HG03558 (cell line): Measurements from ENCODE around the gene NFIB.
A peak's percentile ranks its signal among the peaks of the same experiment; 100 is the strongest.

Experiments
- ATAC-seq: cut with Tn5 transposase; IDR thresholded peaks from one replicate; pipeline ENCODE4 v1.9.1; 2021; ENCODE audit warnings: moderate number of reproducible peaks; ENCODE audit not compliant: unreplicated experiment; ENCODE audit errors: extremely low read depth

Gene NFIB

DNA sequence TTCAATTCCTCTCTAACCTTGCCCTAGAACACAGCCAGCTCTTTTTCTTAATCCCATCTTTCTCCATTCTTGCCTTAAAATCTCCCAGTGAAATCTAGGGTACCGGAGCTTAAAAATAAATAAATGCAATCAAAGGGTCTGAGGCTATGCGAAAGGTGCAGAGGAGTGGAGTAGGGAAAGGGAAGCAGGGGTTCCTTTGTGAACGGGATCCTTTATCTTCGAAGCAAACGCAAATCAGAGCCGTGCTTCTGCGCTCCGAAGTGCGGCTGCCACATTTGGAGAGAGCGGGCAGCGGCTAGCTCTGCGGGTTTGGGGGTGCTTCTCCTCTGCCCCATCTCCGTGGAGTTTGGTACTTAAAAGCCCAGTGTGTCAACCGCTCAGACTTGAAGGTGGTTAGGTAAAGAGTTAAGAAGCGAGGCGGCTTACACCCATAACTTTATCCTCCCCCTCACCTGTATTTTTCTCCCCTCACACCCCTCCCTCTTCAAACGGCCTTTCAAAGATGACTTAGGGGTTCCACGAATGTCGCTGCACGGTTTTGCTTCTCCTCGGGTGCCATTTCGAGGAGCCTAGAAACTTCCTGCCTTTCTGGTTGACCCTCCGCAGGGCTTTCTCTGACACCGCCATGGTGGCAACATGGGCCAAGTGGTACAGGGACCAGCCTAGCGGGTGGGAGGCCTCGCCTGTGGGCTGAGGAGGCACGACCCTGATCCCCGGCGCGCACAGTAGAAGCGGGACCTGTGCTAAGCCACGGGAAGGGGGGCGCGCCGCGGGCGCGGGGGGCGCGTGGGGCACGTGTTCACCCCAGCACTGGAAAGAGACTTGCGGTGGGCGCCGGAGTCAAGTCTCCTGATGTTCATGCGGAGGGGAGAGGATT is 31.7 kb upstream of the NFIB start:
- ATAC-seq: no peak

DNA sequence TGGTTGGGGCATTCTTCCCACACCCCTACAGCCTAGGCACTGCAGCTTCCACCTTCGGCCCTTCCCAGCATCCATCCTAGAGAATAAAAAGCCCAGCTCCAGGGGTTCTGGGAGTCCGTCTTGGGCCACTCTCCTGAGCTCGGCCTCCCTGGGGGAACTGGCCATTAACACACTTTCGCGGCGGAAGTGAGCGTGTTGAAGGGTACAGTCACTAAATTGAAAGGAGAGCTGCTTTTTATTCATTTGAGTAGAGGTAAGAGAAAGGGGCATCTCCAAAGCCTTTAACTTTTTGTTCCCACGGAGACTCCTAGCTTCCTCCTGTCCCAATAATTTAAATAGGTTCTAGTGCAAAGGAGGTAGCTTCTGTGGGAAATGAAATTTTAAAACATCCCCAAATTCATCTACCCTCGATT is 31.0 kb upstream of the NFIB start:
- no peak for ATAC-seq

- no peak for ATAC-seq
These were observed 30.1 kb upstream of the NFIB start for GRCh38 chr9:14344053-14344524.

DNA sequence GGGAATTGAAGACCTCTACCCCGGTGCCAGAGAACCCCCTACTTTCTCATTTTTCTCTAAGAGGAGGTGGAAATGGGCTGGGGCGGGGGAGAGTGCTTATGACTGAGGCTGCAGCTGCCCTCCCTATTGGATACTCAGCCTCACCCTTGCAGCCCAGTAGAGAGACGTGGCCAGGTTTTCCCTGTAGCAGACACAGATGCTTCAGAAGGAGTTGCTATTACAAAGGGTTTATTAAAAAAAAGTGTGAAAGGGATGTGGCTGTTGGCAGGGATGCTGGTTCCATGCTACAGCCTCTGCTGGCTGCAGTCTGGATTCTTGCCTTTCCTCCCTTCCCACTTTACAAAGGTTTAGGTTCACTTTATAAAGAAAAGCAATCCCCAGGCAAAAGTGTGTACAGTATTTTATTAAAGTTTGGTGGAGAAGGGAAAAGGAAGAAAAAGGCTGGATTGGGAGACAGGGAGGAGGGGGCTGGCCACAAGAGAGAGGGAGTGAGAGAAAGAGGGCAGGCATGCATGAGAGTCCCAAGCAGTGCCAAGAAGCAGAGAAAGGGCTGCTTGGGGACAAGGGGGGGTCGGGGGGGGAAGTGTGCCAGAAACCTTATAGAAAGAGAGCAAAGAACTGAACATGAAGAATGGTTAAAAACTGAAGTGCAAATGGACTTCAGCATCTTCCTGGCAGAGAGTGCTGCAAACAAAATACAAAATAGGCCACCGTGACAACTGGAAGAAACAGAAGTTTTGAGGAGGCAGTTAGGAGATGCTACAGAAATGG is 29.5 kb upstream of the NFIB start:
- no peak for ATAC-seq

DNA sequence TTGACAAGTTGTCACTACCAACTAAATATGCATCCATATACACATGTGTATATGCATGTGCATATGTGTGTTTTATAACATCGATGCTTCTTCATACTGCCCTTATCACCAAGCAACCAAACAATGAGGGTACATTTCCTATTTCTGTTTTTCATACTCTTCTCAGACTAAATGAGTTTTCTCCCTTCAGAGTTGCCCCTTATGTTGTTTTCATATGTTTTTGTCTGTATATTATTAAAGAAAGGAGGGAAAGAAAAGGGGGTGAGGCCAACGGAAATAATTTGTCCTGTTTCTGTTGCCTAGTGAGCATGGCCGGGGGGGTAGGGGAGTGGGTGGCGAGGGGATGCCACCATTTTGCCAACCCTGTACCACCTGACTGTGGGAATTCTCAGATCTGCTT is 28.8 kb upstream of the NFIB start:
- no peak for ATAC-seq

GRCh38 chr9:14341437-14342122 is 27.6 kb upstream of the NFIB start:
- no peak for ATAC-seq

DNA sequence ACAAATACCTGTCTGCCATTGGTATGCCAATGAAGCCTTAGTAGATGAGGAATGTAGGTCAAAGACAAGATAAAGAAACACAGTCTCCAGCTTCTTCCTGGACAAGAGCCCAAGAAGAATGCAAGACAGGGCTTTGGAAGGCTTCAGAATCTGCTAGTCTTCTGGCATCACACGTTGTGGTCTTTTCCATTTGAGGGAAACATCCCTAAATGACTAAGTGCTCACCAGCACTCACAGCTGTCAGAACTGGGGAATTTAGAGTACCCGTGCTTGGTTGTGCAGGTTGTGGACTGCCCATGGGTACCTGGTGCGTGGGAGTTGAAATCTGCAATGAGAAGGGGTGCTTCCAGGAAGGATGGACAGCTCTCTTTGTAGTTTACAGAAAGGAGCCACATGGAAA is 27.1 kb upstream of the NFIB start:
- ATAC-seq: no peak

GRCh38 chr9:14340219-14340873 is 26.4 kb upstream of the NFIB start:
- no peak for ATAC-seq

DNA sequence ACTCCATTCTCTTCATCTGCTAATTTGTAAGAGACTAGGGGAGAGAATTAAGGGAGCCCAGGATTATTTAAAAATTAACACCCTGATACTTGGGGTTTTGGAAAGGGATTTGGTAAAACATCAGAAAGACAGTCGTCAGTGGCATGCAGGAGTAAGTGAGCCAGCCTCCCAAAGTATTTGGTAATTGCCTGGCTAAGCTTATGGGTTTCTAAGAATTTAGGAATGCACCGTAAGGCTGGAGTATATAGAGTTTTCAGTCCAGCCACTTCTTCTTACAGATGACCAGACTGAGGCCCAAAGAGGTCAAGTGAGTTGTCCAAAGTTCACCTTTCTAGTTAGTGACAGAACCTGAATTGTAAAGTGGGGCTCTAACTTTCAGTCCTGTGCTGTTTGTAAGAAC is 25.8 kb upstream of the NFIB start:
- no peak for ATAC-seq

DNA sequence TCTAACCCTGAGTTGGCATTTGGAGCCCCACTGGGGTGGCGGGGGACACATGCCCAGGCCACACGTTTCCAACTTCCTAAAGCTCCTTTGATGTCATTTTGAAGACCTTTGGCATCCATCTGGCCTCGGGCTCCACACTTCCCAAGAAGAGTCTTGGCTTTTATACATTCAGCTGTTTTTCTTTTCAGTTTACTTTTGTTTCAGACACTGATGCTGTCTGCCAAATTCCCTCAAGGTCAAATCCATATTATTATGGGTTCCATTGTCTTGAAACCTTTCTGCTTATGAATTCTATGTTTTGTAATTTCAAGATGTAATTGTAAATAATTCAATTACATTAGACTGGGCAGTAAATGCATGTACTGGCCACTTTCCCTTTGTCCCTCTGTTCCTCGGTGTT is 23.7 kb upstream of the NFIB start:
- no peak for ATAC-seq

GRCh38 chr9:14336244-14336643 is 22.3 kb upstream of the NFIB start:
- ATAC-seq: no peak

- ATAC-seq: no peak
These were observed 17.2 kb upstream of the NFIB start for GRCh38 chr9:14331120-14331519.

DNA sequence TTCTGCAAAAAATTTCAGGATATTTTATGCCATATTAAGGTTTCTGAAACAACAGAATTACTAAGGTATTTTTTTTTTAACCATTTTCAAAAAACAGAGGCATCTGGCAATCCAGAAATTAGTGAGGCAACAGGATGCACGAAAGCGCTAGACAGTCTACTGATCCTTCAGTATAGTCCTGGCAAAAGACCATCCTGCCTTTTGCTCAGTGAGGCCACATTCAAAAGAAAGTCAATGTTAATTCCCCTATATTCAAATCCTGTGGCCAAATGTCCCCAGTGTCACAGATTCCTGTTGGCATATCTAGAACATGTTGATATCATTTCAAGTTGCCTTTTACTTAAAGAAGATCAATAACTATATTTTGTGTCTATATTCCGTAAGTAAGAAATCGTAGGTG is 13.1 kb upstream of the NFIB start:
- ATAC-seq: no peak

- no peak for ATAC-seq
These were observed 12.4 kb upstream of the NFIB start for GRCh38 chr9:14326264-14326826.

- ATAC-seq: no peak
These were observed 11.2 kb upstream of the NFIB start for GRCh38 chr9:14325147-14325546.

DNA sequence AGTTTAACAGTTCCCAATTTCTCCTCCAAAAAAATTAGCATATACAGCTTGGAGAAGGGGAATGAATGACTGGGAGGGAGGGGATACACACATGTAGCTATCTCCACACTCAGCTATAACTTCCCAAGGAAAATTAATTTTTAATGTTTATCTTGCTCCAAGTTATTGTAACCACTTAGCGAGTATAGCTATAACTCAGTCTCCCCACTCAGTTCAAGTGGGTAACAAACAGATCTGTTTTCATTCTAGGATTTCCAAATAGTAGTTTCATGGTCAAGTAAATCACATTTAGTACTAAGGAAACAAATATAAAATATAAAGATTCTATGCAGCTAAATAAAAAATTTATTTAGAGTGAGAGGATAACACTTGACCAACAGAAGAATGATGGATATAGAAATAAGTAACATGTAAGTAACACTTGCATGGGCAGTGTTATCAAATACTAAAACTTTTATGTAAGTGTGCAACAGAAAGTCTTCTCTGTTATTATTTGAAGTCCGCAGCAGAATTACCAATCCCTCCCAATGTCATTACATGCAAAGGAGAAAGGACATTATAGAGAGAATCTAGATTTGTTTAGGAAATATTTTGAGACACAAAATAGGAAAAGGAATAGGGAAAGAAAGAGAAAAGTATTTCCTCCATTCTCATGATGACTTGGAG is 10.2 kb upstream of the NFIB start:
- ATAC-seq: no peak

- no peak for ATAC-seq
These were observed 9.4 kb upstream of the NFIB start for GRCh38 chr9:14323083-14323971.

DNA sequence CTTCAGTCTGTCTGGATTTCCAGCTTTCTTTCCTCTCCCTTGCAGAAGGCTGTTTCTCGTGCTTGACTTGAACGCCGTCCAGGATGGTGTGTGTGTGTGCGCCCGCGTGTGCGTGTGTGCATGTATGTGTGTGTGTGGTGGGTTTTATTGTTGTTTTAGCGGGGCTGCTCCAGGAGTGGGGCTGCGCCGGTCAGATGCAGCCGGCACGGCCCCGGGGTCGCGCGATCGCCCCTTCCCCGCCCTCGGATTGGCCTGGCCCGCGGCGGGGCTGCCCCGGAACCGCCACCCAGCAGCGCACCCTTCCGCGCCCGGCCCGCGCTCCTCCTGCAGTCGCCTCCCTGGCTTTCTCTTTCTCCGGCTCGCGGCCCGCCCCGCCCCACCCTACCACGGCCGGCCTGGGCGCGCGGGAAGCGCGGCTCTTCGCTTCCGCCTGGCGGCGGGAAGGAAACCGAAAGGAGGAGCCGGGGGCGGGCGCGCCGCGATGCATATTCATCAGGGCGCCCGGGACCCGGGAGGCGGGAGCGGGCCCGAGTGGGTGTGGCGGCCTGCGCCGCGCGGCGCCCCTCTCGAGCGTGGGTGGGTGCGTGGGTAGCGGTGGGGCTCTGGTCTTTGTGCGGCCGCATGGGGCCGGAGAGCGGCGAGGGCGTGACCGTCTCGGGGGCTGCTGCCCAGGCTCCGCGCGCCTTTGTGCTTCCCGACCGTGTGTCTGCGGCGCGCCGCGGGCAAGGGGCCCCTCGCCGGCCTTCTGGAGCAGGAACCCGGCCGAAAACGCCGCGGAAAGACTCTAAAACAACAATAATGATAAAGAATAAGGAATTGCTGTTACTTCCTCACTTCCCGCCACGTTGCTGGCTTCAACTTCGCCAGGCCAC is 8.5 kb upstream of the NFIB start:
- ATAC-seq: peak; percentile 68
